ENCODE results near the gene PDZK1IP1. TPM values are rescaled to one million over a fixed set of nuclear protein-coding genes. Genes with fewer than 3 reads are reported as not detected.
"Not testable (repeated sequence)": the region's sequence is repeated elsewhere in the genome, so short reads cannot be mapped to it uniquely, and the experiment has no call there.

PDZK1IP1 gene
- total and polyA plus RNA-seq, 5 donors: 0.23 to 0.48 TPM; not detected in 3

GRCh38 chr1:47209725-47210325 lies 20.0 kb upstream of the PDZK1IP1 start:
- ATAC-seq: no peak
- intact Hi-C loops (cut with DNase I): no loop called here
- DNase-seq: no peak
- H3K27me3 ChIP-seq (ENCODE audit: control insufficient read depth, insufficient read depth): no peaks in the 10 kb centered on the region
- WGBS: 53% methylated on average over 3 of the region's 3 CpGs
- no peak overlapping the region for H3K27ac ChIP-seq (ENCODE audit: low read length)
- H3K4me3 ChIP-seq (ENCODE audit: low read length): no peak overlapping the region
- peaks cover 5% of the 10 kb centered on the region for H3K4me1 ChIP-seq (ENCODE audit: control insufficient read depth, insufficient read depth, low read length)
- H3K9me3 ChIP-seq (ENCODE audit: control insufficient read depth, low read length): no peaks in the 10 kb centered on the region

GRCh38 chr1:47209091-47209490 lies 19.3 kb upstream of the PDZK1IP1 start:
- Histone ChIP-seq H3K9me3 (ENCODE audit: control insufficient read depth, low read length) (no peaks in the 10 kb centered on the region), H3K4me1 (ENCODE audit: control insufficient read depth, insufficient read depth, low read length) (peaks cover 5% of the 10 kb centered on the region), H3K4me3 (ENCODE audit: low read length) (no peak overlapping the region), H3K27ac (ENCODE audit: low read length) (no peak overlapping the region), H3K27me3 (ENCODE audit: control insufficient read depth, insufficient read depth) (no peaks in the 10 kb centered on the region)
- peak in 1 of 3 donors; percentile 4 for DNase-seq
- 58% methylated on average over 8 of the region's 8 CpGs for WGBS
- ATAC-seq: no peak
- intact Hi-C loops (cut with DNase I): no loop called here

- Histone ChIP-seq H3K9me3 (ENCODE audit: control insufficient read depth, low read length) (no peaks in the 10 kb centered on the region), H3K27me3 (ENCODE audit: control insufficient read depth, insufficient read depth) (no peaks in the 10 kb centered on the region), H3K4me3 (ENCODE audit: low read length) (no peak overlapping the region), H3K27ac (ENCODE audit: low read length) (no peak overlapping the region), H3K4me1 (ENCODE audit: control insufficient read depth, insufficient read depth, low read length) (peaks cover 5% of the 10 kb centered on the region)
- DNase-seq: peak in 1 of 3 donors; percentile 45
- intact Hi-C loops (cut with DNase I): no loop called here
- WGBS: 43% methylated on average over 11 of the region's 11 CpGs
- no peak for ATAC-seq
Measured at GRCh38 chr1:47208374-47208850, 18.6 kb upstream of the PDZK1IP1 start.

GRCh38 chr1:47207803-47208373 lies 18.1 kb upstream of the PDZK1IP1 start:
- Histone ChIP-seq H3K9me3 (ENCODE audit: control insufficient read depth, low read length) (no peaks in the 10 kb centered on the region), H3K27ac (ENCODE audit: low read length) (no peak overlapping the region), H3K27me3 (ENCODE audit: control insufficient read depth, insufficient read depth) (no peaks in the 10 kb centered on the region), H3K4me1 (ENCODE audit: control insufficient read depth, insufficient read depth, low read length) (peaks cover 5% of the 10 kb centered on the region), H3K4me3 (ENCODE audit: low read length) (no peak overlapping the region)
- intact Hi-C loops (cut with DNase I): no loop called here
- ATAC-seq (no peak), DNase-seq (peak in 1 of 3 donors; percentile 18)
- WGBS: 67% methylated on average over 8 of the region's 8 CpGs

GRCh38 chr1:47205918-47206317 lies 16.1 kb upstream of the PDZK1IP1 start:
- Histone ChIP-seq H3K4me1 (ENCODE audit: control insufficient read depth, insufficient read depth, low read length) (no peaks in the 10 kb centered on the region), H3K27me3 (ENCODE audit: control insufficient read depth, insufficient read depth) (no peaks in the 10 kb centered on the region), H3K27ac (ENCODE audit: low read length) (no peak overlapping the region), H3K4me3 (ENCODE audit: low read length) (no peak overlapping the region), H3K9me3 (ENCODE audit: control insufficient read depth, low read length) (no peaks in the 10 kb centered on the region)
- DNase-seq: peak in 1 of 3 donors; percentile 16
- WGBS: 92% methylated on average over 5 of the region's 5 CpGs
- intact Hi-C loops (cut with DNase I): no loop called here
- ATAC-seq: no peak

- DNase-seq; H3K27ac ChIP-seq (ENCODE audit: low read length); intact Hi-C loops (cut with DNase I); H3K9me3 ChIP-seq (ENCODE audit: control insufficient read depth, low read length); H3K4me3 ChIP-seq (ENCODE audit: low read length); ATAC-seq; H3K27me3 ChIP-seq (ENCODE audit: control insufficient read depth, insufficient read depth); H3K4me1 ChIP-seq (ENCODE audit: control insufficient read depth, insufficient read depth, low read length): not testable (repeated sequence)
- 53% methylated on average over 2 of the region's 2 CpGs for WGBS
Measured at GRCh38 chr1:47203504-47203903, 13.7 kb upstream of the PDZK1IP1 start.

GRCh38 chr1:47201179-47201578 lies 11.3 kb upstream of the PDZK1IP1 start:
- DNase-seq: no peak
- H3K27me3 ChIP-seq (ENCODE audit: control insufficient read depth, insufficient read depth): no peaks in the 10 kb centered on the region
- no peaks in the 10 kb centered on the region for H3K9me3 ChIP-seq (ENCODE audit: control insufficient read depth, low read length)
- H3K27ac ChIP-seq (ENCODE audit: low read length): no peak overlapping the region
- H3K4me1 ChIP-seq (ENCODE audit: control insufficient read depth, insufficient read depth, low read length): no peaks in the 10 kb centered on the region
- WGBS: 19% methylated on average over 4 of the region's 4 CpGs
- intact Hi-C loops (cut with DNase I): no loop called here
- no peak overlapping the region for H3K4me3 ChIP-seq (ENCODE audit: low read length)
- no peak for ATAC-seq

- DNase-seq (no peak), ATAC-seq (no peak)
- H3K27ac ChIP-seq (ENCODE audit: low read length): no peak overlapping the region
- H3K4me3 ChIP-seq (ENCODE audit: low read length): no peak overlapping the region
- H3K27me3 ChIP-seq (ENCODE audit: control insufficient read depth, insufficient read depth): no peaks in the 10 kb centered on the region
- no peaks in the 10 kb centered on the region for H3K9me3 ChIP-seq (ENCODE audit: control insufficient read depth, low read length)
- H3K4me1 ChIP-seq (ENCODE audit: control insufficient read depth, insufficient read depth, low read length): no peaks in the 10 kb centered on the region
- 76% methylated on average over 4 of the region's 4 CpGs for WGBS
- intact Hi-C loops (cut with DNase I): loop anchor here in 1 of 4 donors (10.0 kb wide), 1 partner anchor 507 kb away; no protein-coding TSS in a partner anchor
Measured at GRCh38 chr1:47198214-47198613, 8.4 kb upstream of the PDZK1IP1 start.

- intact Hi-C loops (cut with DNase I): loop anchor here in 1 of 4 donors (10.0 kb wide), 1 partner anchor 508 kb away; no protein-coding TSS in a partner anchor
- no peak overlapping the region for H3K27ac ChIP-seq (ENCODE audit: low read length)
- WGBS: 57% methylated on average over 3 of the region's 3 CpGs
- no peaks in the 10 kb centered on the region for H3K9me3 ChIP-seq (ENCODE audit: control insufficient read depth, low read length)
- no peak overlapping the region for H3K4me3 ChIP-seq (ENCODE audit: low read length)
- no peaks in the 10 kb centered on the region for H3K27me3 ChIP-seq (ENCODE audit: control insufficient read depth, insufficient read depth)
- H3K4me1 ChIP-seq (ENCODE audit: control insufficient read depth, insufficient read depth, low read length): peaks cover 2% of the 10 kb centered on the region
- peak in 1 of 3 donors; percentile 71 for DNase-seq
- ATAC-seq: no peak
Measured at GRCh38 chr1:47196622-47197021, 6.8 kb upstream of the PDZK1IP1 start.

GRCh38 chr1:47195981-47196380 lies 6.1 kb upstream of the PDZK1IP1 start:
- intact Hi-C loops (cut with DNase I): loop anchor here in 1 of 4 donors (10.0 kb wide), 1 partner anchor 509 kb away; no protein-coding TSS in a partner anchor
- 85% methylated on average over 9 of the region's 9 CpGs for WGBS

GRCh38 chr1:47194311-47194710 lies 4.5 kb upstream of the PDZK1IP1 start:
- intact Hi-C loops (cut with DNase I): loop anchor here in 1 of 4 donors (10.0 kb wide), 1 partner anchor 510 kb away; no protein-coding TSS in a partner anchor
- ATAC-seq: no peak

More at GRCh38 chr1:47195981-47196380, 6.1 kb upstream of the PDZK1IP1 start:
- H3K4me1 ChIP-seq (ENCODE audit: control insufficient read depth, insufficient read depth, low read length); H3K27me3 ChIP-seq (ENCODE audit: control insufficient read depth, insufficient read depth); DNase-seq; H3K4me3 ChIP-seq (ENCODE audit: low read length); ATAC-seq; H3K27ac ChIP-seq (ENCODE audit: low read length); H3K9me3 ChIP-seq (ENCODE audit: control insufficient read depth, low read length): not testable (repeated sequence)

More at GRCh38 chr1:47194311-47194710, 4.5 kb upstream of the PDZK1IP1 start:
- Histone ChIP-seq H3K9me3 (ENCODE audit: control insufficient read depth, low read length) (no peaks in the 10 kb centered on the region), H3K27me3 (ENCODE audit: control insufficient read depth, insufficient read depth) (no peaks in the 10 kb centered on the region), H3K4me3 (ENCODE audit: low read length) (no peak overlapping the region), H3K4me1 (ENCODE audit: control insufficient read depth, insufficient read depth, low read length) (peaks cover 4% of the 10 kb centered on the region), H3K27ac (ENCODE audit: low read length) (no peak overlapping the region)
- no peak for DNase-seq
